GM12864 (cell line): Measurements from ENCODE around the gene MSTO1.
"Not testable (repeated sequence)": the region's sequence is repeated elsewhere in the genome, so short reads cannot be mapped to it uniquely, and the experiment has no call there.

Source experiments
- DNase-seq: peaks from one replicate; pipeline ENCODE4 v3.0.0-alpha.2; 2011; ENCODE audit warnings: low read depth
- H3K4me3 ChIP-seq: 2 replicates; pipeline ENCODE4 v1.5.1; 2011; ENCODE audit warnings: mild to moderate bottlenecking, low read depth, low read length, control low read depth
- TF ChIP-seq, protein P1 (sequence below): IDR thresholded peaks from 2 replicates; pipeline ENCODE4 v1.5.1; 2011; ENCODE audit warnings: low read depth, mild to moderate bottlenecking, moderate library complexity, low read length, control low read depth, inconsistent platforms; ENCODE audit errors: missing control alignments

MSTO1 gene

DNA sequence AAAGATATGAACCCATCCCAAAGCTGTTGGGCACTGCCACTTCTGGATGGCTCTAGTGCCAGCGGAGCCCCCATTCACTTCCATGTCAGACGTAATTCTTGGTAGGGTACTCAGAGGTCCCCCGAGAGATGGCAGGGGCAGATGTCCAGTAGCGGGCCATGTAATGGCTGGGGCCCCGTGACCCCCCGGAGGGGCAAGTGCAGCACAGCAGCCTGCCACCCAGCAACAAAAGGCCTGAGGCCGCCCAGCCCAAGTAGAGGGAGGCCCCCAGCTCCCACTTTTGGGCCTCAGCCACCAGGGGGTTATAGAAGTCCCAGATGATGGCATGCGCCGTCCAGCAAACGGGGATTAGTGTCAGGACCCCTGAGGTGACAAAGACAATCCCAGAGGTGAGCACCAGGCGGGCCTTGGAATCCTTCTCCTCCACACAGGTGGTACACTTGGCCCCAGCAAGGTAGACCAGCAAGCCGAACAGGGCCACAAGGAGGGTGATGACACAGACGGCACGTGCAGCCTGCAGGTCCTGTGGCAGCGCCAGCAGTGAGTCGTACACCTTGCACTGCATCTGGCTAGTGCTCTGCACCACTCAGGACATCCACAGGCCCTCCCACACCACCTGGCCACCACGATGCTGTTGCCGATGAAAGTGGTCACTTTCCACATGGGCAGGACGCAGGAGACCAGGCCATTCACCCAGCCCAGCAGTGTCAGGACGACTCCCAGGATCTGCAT lies 19.3 kb upstream of the MSTO1 start:
- H3K4me3 ChIP-seq, DNase-seq: not testable (repeated sequence)

DNA sequence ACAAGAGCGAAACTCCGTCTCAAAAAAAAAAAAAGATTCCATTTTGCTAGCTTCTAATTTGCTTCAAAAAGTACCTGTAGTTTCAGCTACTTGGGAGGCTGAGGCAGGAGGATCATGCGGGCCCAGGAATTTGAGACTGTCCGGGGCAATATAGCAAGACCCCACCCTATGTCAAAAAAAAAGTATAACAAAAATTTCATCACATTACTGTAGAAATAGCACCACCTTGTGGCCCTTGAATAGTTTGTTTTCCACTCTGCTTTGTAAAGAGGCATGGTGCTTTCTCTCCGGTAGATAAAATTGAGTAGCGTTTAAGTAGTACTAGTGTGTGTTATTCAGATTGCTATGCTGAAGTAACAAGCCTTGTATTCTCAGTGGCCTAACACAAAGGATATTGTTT lies 18.2 kb upstream of the MSTO1 start:
- DNase-seq, result peak; percentile 29
- no peak overlapping the region for H3K4me3 ChIP-seq
- TF ChIP-seq, protein P1, sequence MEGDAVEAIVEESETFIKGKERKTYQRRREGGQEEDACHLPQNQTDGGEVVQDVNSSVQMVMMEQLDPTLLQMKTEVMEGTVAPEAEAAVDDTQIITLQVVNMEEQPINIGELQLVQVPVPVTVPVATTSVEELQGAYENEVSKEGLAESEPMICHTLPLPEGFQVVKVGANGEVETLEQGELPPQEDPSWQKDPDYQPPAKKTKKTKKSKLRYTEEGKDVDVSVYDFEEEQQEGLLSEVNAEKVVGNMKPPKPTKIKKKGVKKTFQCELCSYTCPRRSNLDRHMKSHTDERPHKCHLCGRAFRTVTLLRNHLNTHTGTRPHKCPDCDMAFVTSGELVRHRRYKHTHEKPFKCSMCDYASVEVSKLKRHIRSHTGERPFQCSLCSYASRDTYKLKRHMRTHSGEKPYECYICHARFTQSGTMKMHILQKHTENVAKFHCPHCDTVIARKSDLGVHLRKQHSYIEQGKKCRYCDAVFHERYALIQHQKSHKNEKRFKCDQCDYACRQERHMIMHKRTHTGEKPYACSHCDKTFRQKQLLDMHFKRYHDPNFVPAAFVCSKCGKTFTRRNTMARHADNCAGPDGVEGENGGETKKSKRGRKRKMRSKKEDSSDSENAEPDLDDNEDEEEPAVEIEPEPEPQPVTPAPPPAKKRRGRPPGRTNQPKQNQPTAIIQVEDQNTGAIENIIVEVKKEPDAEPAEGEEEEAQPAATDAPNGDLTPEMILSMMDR, result peak; percentile 44

DNA sequence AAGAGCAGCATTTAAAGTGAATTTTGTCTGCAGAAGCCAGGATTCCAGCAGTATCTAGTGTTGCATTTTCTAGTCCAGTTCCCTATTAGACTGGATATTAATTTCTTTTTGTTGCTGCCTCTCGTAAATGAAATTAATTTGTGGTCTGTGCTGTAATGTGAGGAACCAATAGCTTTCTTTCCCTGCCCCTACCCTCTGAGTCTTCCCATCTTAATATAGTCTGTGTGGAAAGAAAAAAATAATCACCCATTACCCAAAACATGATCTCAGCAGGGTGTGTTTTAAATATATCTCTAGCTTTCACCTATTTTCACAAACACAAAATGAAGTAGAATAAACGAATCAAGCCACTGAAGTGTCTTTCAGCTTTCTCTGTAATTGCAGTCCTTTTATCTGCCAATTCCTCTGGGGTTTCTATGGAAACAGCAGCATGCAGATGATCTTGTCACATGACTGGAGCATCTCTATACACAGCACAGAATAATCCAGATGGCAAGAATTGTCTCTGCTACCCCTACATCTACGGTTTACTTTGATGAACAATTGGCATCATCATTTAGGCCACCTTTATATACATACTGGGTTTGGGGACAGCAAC lies 14.0 kb upstream of the MSTO1 start:
- DNase-seq, result not testable (repeated sequence)

DNA sequence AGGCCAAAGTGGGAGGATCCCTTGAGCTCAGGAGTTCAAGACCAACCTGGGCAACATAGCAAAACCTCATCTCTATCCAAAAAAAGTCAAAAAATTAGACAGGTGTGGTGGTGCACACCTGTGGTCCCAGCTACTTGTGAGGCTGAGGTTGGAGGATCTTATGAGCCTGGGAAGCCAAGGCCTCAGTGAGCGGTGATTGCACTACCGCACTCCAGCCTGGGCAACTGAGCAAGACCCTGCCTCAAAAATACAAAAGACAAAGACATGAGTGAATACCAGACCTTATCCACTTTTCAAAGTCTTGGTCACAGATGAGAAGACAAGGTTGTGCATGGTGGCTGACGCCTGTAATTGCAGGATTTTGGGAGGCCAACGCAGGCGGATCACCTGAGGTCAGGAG lies 13.2 kb upstream of the MSTO1 start:
- no peak for DNase-seq
- no peak overlapping the region for H3K4me3 ChIP-seq
- TF ChIP-seq, protein P1, result no peak

More for the DNA sequence above, 14.0 kb upstream of the MSTO1 start:
- not testable (repeated sequence) for H3K4me3 ChIP-seq

DNA sequence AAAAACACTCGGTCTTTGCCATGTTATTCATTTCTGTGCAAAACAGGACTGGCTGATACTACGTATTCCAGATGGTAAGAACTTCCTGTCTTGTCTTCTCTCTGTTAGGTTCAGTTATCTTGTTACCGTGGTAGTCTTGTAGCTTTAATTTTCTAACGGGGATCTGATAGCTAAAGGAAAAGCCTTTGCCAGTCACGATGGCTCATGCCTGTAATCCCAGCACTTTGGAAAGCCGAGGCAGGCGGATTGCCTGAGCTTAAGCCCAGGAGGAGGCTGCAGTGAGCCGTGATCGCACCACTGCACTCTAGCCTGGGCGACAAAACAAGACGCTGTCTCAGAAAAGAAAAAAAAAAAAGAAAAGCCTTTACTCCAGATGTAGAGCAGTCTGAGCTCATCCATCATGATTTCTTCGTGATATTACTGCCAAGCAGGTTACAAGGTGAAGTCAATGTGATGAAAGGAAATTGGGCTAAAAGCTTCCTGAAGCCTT lies 11.1 kb upstream of the MSTO1 start:
- H3K4me3 ChIP-seq, result no peak overlapping the region

DNA sequence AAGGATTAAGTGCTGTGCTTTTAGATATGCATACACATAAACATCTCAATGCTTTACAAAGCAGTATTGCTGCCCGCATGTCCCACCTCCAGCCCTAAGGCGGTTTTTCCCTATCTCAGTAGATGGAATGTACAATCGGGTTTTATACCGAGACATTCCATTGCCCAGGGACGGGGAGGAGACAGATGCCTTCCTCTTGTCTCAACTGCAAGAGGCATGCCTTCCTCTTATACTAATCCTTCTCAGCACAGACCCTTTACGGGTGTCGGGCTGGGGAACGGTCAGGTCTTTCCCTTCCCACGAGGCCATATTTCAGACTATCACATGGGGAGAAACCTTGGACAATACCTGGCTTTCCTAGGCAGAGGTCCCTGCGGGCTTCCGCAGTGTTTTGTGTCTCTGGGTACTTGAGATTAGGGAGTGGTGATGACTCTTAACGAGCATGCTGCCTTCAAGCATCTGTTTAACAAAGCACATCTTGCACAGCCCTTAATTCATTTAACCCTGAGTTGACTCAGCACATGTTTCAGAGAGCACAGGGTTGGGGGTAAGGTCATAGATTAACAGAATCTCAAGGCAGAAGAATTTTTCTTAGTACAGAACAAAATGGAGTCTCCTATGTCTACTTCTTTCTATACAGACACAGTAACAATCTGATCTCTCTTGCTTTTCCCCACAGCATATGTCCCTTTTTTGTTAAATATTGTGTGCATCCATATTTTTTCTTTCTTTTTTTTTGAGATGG lies 10.0 kb upstream of the MSTO1 start:
- not testable (repeated sequence) for H3K4me3 ChIP-seq, DNase-seq

More for the DNA sequence above, 11.1 kb upstream of the MSTO1 start:
- TF ChIP-seq, protein P1, result no peak
- no peak for DNase-seq

DNA sequence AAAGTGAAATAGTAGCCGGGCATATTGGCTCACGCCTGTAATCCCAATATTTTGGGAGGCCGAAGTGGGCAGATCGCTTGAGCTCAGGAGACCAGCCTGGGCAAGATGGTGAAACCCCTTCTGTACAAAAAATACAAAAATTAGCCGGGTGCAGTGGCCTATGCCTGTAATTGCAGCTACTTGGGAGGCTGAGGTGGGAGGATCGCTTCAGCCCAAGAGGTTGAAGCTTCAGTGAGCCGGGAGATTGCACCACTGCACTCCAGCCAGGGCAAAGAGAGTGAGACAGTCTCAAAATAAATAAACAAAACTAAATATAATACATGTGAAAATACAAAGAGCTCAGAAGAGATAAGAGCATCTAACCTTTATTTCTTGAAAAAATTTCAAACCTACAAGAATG lies 2.3 kb upstream of the MSTO1 start:
- TF ChIP-seq, protein P1, result no peak
- no peak for DNase-seq
- no peak overlapping the region for H3K4me3 ChIP-seq

DNA sequence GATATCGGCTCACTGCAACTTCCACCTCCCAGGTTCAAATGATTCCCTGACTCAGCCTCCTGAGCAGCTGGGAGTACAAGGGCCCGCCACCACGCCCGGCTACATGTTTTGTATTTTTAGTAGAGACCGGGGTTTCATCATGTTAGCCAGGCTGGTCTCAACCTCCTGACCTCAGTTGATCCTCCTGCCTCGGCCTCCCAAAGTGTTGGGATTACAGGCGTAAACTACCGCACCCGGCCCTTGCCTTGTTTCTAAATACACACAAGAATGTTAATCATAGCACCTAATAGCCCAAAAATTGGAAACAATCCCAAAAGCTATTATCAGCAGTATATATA lies 1.2 kb upstream of the MSTO1 start:
- DNase-seq, result no peak
- H3K4me3 ChIP-seq, result no peak overlapping the region
- TF ChIP-seq, protein P1, result no peak

DNA sequence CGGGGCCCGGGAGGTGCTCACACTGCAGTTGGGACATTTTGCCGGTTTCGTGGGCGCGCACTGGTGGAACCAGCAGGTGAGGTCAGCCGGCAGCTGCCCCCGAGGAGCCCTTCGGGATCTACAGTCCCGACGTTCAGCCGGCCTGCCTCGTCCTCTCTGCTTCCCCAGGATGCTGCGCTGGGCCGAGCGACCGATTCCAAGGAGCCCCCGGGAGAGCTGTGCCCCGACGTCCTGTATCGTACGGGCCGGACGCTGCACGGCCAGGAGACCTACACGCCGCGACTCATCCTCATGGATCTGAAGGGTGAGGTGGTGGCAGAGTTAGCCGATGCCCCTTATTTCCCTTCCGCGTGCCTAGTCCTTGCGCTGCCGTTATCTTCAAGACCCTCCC lies 234 bp downstream of the MSTO1 start:
- peak overlapping the region; percentile 54 for H3K4me3 ChIP-seq
- DNase-seq, result not testable (repeated sequence)

DNA sequence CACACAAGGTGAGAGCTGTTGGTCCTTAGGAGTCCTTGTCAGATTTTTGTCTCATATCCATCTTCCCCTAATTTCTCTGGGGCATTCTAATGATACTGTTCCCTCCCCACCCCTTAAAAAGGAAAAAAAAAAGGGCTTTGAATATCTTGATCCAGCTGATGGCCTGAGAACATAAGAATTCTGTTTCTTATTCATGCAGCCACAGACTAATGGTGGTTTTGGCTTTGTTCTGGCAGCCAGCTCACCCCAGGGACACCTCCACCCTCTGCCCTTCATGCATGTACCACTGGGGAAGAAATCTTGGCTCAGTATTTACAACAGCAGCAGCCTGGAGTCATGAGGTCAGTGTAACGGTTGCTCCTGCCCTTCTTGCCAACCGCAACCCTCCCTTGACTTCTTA lies 3.2 kb downstream of the MSTO1 start:
- H3K4me3 ChIP-seq, DNase-seq: not testable (repeated sequence)
